C4-2B (cell line): ENCODE results near the gene ANXA6.
"Not testable (repeated sequence)": the region's sequence is repeated elsewhere in the genome, so short reads cannot be mapped to it uniquely, and the experiment has no call there.

Experiments used
- CTCF ChIP-seq: fragments of 450-650 bp; conservative IDR thresholded peaks from 2 replicates; pipeline ENCODE4 v1.5.1; 2017; ENCODE audit warnings: mild to moderate bottlenecking
- ZFX ChIP-seq: fragments of 450-650 bp; IDR thresholded peaks from 2 replicates; pipeline ENCODE4 v1.6.1; 2017

GRCh38 chr5:151176268-151176667 is 18.7 kb upstream of the ANXA6 start:
- not testable (repeated sequence) for TF ChIP-seq CTCF, ZFX
